ENCODE measurements around the gene REC8.

GRCh38 chr14:24196071-24197055, 24.5 kb downstream of the REC8 start:
- TF ChIP-seq CTCF (IDR thresholded peaks at IDR 0.05; ENCODE audit: low read depth, low read length, missing input control): no peak
- TF ChIP-seq GABPA (IDR thresholded peaks at IDR 0.05 in 1 of 2, conservative IDR thresholded peaks at IDR 0.05 in 1 of 2): no peak
- TF ChIP-seq RXRA (IDR thresholded peaks at IDR 0.05): no peak
- TF ChIP-seq ZBTB33 (IDR thresholded peaks at IDR 0.05): no peak
- no peak for TF ChIP-seq REST (IDR thresholded peaks at IDR 0.05)
- no peak for TF ChIP-seq RAD21 (IDR thresholded peaks at IDR 0.05)
- TF ChIP-seq SP1 (IDR thresholded peaks at IDR 0.05): no peak
- TF ChIP-seq NR2F2 (IDR thresholded peaks at IDR 0.05): no peak
- TF ChIP-seq EGR1 (IDR thresholded peaks at IDR 0.05; ENCODE audit: low read depth in 2 of 2): no peak
